Measurements from ENCODE around the gene RFX2. TPM values are rescaled to one million over a fixed set of nuclear protein-coding genes. Genes with fewer than 3 reads are reported as not detected.

The RFX2 gene
- total and polyA plus RNA-seq, 4 donors: 13.1 to 54.2 (median 20.0) TPM

DNA sequence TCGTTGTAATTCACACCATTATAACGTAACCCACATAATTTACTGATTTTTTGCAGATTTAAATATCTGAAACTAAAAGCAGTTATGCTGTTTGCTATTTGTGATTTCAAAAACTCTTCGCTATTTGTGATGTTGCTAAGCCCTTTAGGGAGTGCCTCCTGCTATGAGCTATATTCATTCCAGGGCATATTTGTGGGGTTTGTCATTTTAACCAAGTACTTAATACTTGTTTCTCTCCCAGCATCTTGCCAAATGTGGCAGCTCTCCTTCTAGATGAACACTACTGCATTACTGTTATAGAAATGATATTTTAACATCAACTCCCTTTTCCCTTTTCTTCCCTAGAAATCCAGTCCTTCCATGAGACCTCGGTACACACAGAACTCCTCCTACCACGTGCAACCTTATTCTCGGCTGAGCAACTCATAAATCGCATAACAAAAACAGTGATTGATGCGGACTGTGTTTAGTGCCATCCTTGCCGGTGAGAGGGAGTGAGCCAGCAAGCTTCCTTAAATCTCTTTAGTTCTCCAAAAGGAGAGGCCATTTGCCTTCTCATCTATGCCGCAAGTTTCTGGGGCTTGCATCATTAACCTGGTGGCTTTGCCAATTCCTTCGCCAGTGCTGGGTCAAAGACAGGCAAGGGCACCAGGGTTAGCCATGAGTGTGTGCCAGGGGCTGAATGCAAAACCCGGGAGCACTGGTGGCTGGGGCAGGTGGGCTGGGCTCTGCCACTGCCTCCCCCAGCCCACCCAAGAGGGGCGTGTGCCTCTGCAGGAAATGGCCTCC, 33.4 kb downstream of the RFX2 start:
- Histone ChIP-seq H3K27ac (ENCODE audit: low read depth in 1 of 2, low read length in 1 of 2) (peak overlapping the region in 1 of 2 donors; percentile 79), H3K9ac (ENCODE audit: insufficient read depth in 1 of 2, low read length in 2 of 2) (peak overlapping the region in 1 of 2 donors; percentile 34), H3K36me3 (ENCODE audit: control insufficient read depth in 4 of 4, insufficient read depth in 4 of 4, low read length in 4 of 4) (peaks cover 0 to 2% (median 0%) of the 10 kb centered on the region in 4 donors), H3K4me3 (no peak overlapping the region), H3K9me3 (ENCODE audit: control insufficient read depth in 4 of 4, insufficient read depth in 3 of 4, low read length in 3 of 4) (no peaks in the 10 kb centered on the region), H3K27me3 (ENCODE audit: control insufficient read depth in 3 of 3, insufficient read depth in 3 of 3, low read length in 2 of 3) (no peaks in the 10 kb centered on the region), H3K4me1 (ENCODE audit: control insufficient read depth in 5 of 5, insufficient read depth in 5 of 5, low read length in 5 of 5) (peaks cover 0 to 10% (median 0%) of the 10 kb centered on the region in 5 donors)
- no peak for DNase-seq
- TF ChIP-seq, protein P1, sequence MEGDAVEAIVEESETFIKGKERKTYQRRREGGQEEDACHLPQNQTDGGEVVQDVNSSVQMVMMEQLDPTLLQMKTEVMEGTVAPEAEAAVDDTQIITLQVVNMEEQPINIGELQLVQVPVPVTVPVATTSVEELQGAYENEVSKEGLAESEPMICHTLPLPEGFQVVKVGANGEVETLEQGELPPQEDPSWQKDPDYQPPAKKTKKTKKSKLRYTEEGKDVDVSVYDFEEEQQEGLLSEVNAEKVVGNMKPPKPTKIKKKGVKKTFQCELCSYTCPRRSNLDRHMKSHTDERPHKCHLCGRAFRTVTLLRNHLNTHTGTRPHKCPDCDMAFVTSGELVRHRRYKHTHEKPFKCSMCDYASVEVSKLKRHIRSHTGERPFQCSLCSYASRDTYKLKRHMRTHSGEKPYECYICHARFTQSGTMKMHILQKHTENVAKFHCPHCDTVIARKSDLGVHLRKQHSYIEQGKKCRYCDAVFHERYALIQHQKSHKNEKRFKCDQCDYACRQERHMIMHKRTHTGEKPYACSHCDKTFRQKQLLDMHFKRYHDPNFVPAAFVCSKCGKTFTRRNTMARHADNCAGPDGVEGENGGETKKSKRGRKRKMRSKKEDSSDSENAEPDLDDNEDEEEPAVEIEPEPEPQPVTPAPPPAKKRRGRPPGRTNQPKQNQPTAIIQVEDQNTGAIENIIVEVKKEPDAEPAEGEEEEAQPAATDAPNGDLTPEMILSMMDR (IDR thresholded peaks at IDR 0.05; ENCODE audit: control extremely low read depth, extremely low read depth): no peak
- peak; percentile 47 for ATAC-seq (ENCODE audit: insufficient read depth, low FRiP score)
- WGBS, 2 donors: 51 to 66% methylated on average over 13 of the region's 13 CpGs

DNA sequence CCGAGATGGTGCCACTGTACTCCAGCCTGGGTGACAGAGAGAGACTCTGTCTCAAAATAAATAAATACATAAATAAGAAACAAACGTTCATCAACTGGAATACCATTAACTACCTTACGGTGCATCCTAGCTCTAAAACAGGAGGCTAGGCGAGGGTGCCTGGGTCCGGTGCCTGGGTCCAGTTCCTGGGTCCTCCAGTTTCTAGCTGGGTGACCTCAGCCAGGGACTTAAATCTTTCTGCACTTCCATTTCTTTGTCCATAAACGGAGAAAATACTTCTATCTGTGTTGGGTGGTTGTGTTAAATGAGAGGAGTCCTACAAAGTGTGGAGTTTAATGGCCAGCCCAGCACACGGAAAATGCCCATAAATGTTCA, 34.0 kb downstream of the RFX2 start:
- DNase-seq (no peak), ATAC-seq (ENCODE audit: insufficient read depth, low FRiP score) (no peak)
- 89% methylated on average over 7 of the region's 7 CpGs for WGBS, 2 donors

DNA sequence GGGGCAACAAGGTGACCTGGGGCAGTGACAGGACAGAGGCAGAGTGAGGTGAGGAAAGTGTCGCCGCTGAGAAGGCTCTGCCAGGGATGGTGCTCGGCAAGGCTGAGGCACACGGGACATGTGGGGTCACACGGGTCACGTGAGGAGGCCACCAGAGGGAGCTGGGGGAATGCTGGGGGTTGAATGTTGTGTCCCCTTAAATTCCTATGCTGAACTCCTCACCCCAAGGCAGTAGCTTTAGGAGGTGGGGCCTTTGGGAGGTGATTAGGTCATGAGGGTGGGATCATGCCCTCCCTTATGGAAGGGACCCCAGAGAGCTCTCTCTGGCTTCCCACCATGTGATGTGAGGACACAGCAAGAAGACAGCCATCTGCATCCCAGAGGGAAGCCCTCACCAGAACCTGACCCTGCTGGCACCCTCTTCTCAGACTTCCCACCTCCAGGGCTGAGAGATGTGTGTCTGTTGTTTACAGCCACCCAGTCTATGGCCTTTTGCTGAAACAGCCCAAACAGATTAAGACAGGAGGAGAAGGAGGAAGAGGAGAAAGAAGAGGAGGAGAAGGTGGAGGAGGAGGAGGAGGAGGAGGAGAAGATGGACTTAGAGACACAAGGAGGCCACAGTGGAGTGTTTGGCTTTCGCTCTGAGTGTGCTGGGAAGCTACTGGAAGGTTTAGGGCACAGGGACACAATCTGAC, 35.4 kb downstream of the RFX2 start:
- peaks cover 0 to 12% (median 0%) of the 10 kb centered on the region in 5 donors for H3K4me1 ChIP-seq (ENCODE audit: control insufficient read depth in 5 of 5, insufficient read depth in 5 of 5, low read length in 5 of 5)
- peak overlapping the region in 1 of 2 donors; percentile 20 for H3K27ac ChIP-seq (ENCODE audit: low read depth in 1 of 2, low read length in 1 of 2)
- TF ChIP-seq, protein P1 (IDR thresholded peaks at IDR 0.05; ENCODE audit: control extremely low read depth, extremely low read depth): no peak
- H3K4me3 ChIP-seq: no peak overlapping the region
- no peaks in the 10 kb centered on the region for H3K27me3 ChIP-seq (ENCODE audit: control insufficient read depth in 3 of 3, insufficient read depth in 3 of 3, low read length in 2 of 3)
- 85 to 87% methylated on average over 7 of the region's 7 CpGs for WGBS, 2 donors
- DNase-seq (no peak), ATAC-seq (ENCODE audit: insufficient read depth, low FRiP score) (no peak)
- peaks cover 0 to 2% (median 0%) of the 10 kb centered on the region in 4 donors for H3K36me3 ChIP-seq (ENCODE audit: control insufficient read depth in 4 of 4, insufficient read depth in 4 of 4, low read length in 4 of 4)
- H3K9ac ChIP-seq (ENCODE audit: insufficient read depth in 1 of 2, low read length in 2 of 2): no peak overlapping the region
- H3K9me3 ChIP-seq (ENCODE audit: control insufficient read depth in 4 of 4, insufficient read depth in 3 of 4, low read length in 3 of 4): no peaks in the 10 kb centered on the region

More for the DNA sequence above, 34.0 kb downstream of the RFX2 start:
- TF ChIP-seq, protein P1 (IDR thresholded peaks at IDR 0.05; ENCODE audit: control extremely low read depth, extremely low read depth): no peak
- no peaks in the 10 kb centered on the region for H3K9me3 ChIP-seq (ENCODE audit: control insufficient read depth in 4 of 4, insufficient read depth in 3 of 4, low read length in 3 of 4)
- no peaks in the 10 kb centered on the region for H3K27me3 ChIP-seq (ENCODE audit: control insufficient read depth in 3 of 3, insufficient read depth in 3 of 3, low read length in 2 of 3)
- H3K4me1 ChIP-seq (ENCODE audit: control insufficient read depth in 5 of 5, insufficient read depth in 5 of 5, low read length in 5 of 5): peaks cover 0 to 10% (median 0%) of the 10 kb centered on the region in 5 donors
- H3K9ac ChIP-seq (ENCODE audit: insufficient read depth in 1 of 2, low read length in 2 of 2): no peak overlapping the region
- H3K36me3 ChIP-seq (ENCODE audit: control insufficient read depth in 4 of 4, insufficient read depth in 4 of 4, low read length in 4 of 4): peaks cover 0 to 2% (median 0%) of the 10 kb centered on the region in 4 donors
- peak overlapping the region in 1 of 2 donors; percentile 59 for H3K27ac ChIP-seq (ENCODE audit: low read depth in 1 of 2, low read length in 1 of 2)
- H3K4me3 ChIP-seq: no peak overlapping the region
